SJSA1 (cell line): Measurements from ENCODE around the gene HIP1. TPM values are rescaled to one million over a fixed set of nuclear protein-coding genes. Genes with fewer than 3 reads are reported as not detected.

ENCODE experiments used
- DNase-seq, 2 experiments: peaks; one replicate each; pipeline ENCODE4 v3.0.0-alpha.2; 2015 to 2020; ENCODE audit warnings: low spot score in 2 of 2, low read depth in 1 of 2
- H3K27ac ChIP-seq: fragments of 250-450 bp; sonication (Bioruptor Pico); 2 replicates; pipeline ENCODE4 v1.5.1; 2020; ENCODE audit warnings: mild to moderate bottlenecking, moderate library complexity
- H3K27me3 ChIP-seq: fragments of 250-450 bp; sonication (Bioruptor Pico); replicated peaks from 2 replicates; pipeline ENCODE4 v1.5.1; 2020; ENCODE audit warnings: mild to moderate bottlenecking, moderate library complexity
- H3K36me3 ChIP-seq: fragments of 250-450 bp; sonication (Bioruptor Pico); 2 replicates; pipeline ENCODE4 v1.5.1; 2020; ENCODE audit warnings: mild to moderate bottlenecking
- H3K4me1 ChIP-seq: fragments of 250-450 bp; sonication (Bioruptor Pico); replicated peaks from 2 replicates; pipeline ENCODE4 v1.6.1; 2021; ENCODE audit warnings: mild to moderate bottlenecking
- H3K4me3 ChIP-seq: fragments of 250-450 bp; sonication (Bioruptor Pico); 2 replicates; pipeline ENCODE4 v1.5.1; 2020; ENCODE audit warnings: mild to moderate bottlenecking
- H3K9me3 ChIP-seq: fragments of 250-450 bp; sonication (Bioruptor Pico); replicated peaks from 2 replicates; pipeline ENCODE4 v1.5.1; 2020; ENCODE audit warnings: mild to moderate bottlenecking
- total RNA-seq: library from RNA; depleted of rRNA; stranded (reverse); fragments of >200 nt; shearing (Covaris generic); gene quantifications from 2 replicates; pipeline ENCODE4 v1.2.3, GENCODE V29; 2014

The HIP1 gene
- total RNA-seq, 1 experiment from 2014 or later, result 24.7 TPM

DNA sequence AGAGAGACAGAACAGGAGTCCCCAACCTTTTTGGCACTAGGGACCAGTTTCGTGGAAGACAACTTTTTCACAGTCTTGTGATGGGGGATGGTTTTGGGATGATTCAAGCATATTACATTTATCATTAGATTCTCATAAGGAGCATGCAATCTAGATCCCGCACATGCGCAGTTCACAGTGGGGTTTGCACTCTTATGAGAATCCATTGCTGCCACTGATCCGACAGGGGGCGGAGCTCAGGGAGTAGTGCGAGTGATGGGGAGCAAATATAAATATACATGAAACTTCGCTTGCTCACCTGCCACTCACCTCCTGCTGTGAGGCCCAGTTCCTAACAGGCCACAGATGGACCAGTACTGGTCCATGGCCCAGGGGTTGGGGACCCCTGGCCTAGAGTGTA lies 19.1 kb upstream of the HIP1 start:
- no peaks in the 10 kb centered on the region for H3K27me3 ChIP-seq
- no peaks in the 10 kb centered on the region for H3K36me3 ChIP-seq
- H3K4me3 ChIP-seq, result no peak overlapping the region
- peaks cover 13% of the 10 kb centered on the region for H3K4me1 ChIP-seq
- no peak overlapping the region for H3K27ac ChIP-seq
- DNase-seq, result no peak
- 0 out of 2 replicates have a peak, but pooled peaks cover 3% of the 10 kb centered on the region for H3K9me3 ChIP-seq

DNA sequence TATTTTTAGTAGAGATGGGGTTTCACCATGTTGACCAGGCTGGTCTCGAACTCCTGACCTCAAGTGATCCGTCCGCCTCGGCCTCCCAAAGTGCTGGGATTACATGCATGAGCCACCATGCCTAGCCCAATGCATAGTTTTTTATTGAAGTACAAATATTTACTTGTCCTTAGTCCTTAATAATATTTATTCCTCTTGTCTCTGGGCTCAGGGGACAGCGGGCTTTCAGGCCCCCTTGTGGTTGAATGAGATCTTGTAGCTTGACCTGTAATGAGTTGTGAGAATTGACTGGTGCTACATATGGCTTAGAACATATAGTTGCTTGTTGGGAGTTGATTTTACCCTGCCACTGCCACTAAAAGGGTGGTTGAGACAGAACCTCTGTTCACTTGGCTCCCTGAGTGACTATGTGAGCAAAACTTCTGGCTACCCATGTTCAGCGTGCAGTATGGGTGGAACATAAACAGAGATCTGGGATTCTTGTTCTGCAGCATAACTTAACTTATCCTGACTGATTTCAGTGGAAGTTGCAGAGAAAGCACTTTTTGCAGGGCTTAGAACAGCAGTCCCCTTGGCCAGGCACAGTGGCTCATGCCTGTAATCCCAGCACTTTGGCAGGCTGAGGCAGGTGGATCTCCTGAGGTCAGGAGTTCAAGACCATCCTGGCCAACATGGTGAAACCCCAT lies 18.4 kb upstream of the HIP1 start:
- Histone ChIP-seq H3K4me1 (peaks cover 17% of the 10 kb centered on the region), H3K27ac (no peak overlapping the region)

DNA sequence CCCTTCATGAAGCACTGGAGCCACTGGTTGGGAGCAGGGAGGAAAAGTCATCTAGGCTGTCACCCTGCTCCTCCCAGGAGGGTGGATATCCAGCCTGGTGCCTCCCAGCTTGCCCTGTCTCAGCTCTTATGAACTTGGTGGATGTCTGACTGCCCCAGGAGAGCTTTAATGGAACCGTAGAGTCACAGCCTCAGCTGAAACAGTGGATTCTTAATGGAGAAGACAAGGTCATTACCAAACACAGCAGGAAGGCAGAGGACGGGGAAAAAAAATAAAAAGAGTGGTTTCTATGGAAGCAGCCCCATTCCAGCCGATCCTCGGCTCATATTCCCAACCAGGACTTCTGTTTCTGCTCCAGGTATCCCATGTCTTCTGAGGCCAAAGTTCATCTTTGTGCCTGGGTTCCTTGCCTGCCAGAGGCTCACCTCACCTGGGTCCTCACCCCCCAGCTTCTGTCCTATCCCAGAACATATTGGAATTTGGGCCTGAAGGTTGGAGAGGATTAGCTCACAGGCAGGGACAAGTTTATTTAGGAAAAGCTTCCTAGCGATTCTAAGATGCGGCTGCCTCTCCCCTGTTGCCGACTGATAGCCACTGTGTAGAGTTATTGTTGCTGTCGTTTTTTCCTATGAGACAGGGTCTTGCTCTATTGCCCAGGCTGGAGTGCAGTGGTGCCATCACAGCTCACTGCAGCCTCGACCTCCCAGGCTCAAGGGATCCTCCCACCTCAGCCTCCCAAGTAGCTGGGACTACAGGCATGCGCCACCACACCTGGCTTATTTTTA lies 17.7 kb upstream of the HIP1 start:
- no peak overlapping the region for H3K27ac ChIP-seq
- H3K27me3 ChIP-seq, result no peaks in the 10 kb centered on the region
- H3K4me3 ChIP-seq, result no peak overlapping the region
- 0 out of 2 replicates have a peak, but pooled peaks cover 3% of the 10 kb centered on the region for H3K9me3 ChIP-seq
- H3K36me3 ChIP-seq, result no peaks in the 10 kb centered on the region
- H3K4me1 ChIP-seq, result peaks cover 17% of the 10 kb centered on the region
- DNase-seq, result no peak

More for the DNA sequence above, 18.4 kb upstream of the HIP1 start:
- H3K4me3 ChIP-seq, result no peak overlapping the region
- H3K9me3 ChIP-seq, result 0 out of 2 replicates have a peak, but pooled peaks cover 3% of the 10 kb centered on the region
- peak; percentile 54 to 60 for DNase-seq
- no peaks in the 10 kb centered on the region for H3K27me3 ChIP-seq
- H3K36me3 ChIP-seq, result no peaks in the 10 kb centered on the region

DNA sequence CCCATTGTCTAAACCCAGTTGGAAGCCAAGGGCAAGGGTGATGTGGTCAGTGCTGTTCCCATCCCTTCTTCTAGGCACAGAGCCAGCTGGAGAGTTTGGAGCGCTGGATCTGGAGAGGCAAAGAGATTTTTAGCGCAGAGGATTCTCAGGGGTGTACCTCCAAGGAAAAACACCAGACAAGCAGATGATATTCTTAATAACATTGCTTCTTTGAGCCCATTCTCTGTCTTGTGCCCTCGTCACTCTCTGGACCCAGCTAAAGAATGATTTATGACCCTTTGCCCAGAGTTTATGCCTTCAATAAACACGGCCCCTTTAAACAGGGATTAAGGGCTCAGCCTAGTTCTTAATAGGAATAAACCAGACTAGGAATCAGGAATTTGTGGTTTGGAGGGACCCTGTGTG lies 4.7 kb upstream of the HIP1 start:
- peak in 1 of 2 experiments; percentile 35 for DNase-seq
- H3K27me3 ChIP-seq, result no peaks in the 10 kb centered on the region
- no peak overlapping the region for H3K27ac ChIP-seq
- H3K4me1 ChIP-seq, result peaks cover 9% of the 10 kb centered on the region
- H3K9me3 ChIP-seq, result 0 out of 2 replicates have a peak, but pooled peaks cover 3% of the 10 kb centered on the region
- no peaks in the 10 kb centered on the region for H3K36me3 ChIP-seq
- no peak overlapping the region for H3K4me3 ChIP-seq

DNA sequence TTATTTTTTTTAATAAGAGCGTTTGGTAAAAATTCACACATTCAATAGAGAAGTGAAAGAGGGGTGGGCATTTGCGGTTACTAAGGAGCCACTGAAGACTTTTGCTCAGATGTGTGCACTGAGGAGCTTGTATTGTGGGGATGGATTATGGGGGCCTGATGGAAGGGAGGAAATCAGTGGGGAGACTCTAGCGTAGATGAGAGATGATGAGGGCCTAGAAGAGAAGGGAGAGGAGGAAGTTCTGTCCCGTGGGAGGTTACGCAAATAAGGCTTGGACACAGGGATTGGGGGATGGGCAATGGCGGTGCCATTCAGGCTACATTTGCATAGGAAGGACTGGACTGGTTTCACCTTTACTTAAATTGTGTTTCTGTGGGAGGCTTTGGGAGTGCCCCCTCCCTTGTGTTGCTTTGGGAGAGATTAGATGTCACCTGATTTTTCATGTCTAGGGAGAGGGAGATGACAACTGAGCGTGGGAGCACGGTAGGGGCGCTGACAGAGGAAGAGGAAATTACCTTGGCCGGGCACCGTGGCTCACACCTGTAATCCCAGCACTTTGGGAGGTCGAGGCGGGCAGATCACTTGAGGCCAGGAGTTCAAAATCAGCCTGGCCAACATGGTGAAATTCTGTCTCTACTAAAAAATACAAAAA lies 2.2 kb upstream of the HIP1 start:
- no peak for DNase-seq
- H3K27me3 ChIP-seq, result no peaks in the 10 kb centered on the region
- H3K9me3 ChIP-seq, result 0 out of 2 replicates have a peak, but pooled peaks cover 3% of the 10 kb centered on the region

DNA sequence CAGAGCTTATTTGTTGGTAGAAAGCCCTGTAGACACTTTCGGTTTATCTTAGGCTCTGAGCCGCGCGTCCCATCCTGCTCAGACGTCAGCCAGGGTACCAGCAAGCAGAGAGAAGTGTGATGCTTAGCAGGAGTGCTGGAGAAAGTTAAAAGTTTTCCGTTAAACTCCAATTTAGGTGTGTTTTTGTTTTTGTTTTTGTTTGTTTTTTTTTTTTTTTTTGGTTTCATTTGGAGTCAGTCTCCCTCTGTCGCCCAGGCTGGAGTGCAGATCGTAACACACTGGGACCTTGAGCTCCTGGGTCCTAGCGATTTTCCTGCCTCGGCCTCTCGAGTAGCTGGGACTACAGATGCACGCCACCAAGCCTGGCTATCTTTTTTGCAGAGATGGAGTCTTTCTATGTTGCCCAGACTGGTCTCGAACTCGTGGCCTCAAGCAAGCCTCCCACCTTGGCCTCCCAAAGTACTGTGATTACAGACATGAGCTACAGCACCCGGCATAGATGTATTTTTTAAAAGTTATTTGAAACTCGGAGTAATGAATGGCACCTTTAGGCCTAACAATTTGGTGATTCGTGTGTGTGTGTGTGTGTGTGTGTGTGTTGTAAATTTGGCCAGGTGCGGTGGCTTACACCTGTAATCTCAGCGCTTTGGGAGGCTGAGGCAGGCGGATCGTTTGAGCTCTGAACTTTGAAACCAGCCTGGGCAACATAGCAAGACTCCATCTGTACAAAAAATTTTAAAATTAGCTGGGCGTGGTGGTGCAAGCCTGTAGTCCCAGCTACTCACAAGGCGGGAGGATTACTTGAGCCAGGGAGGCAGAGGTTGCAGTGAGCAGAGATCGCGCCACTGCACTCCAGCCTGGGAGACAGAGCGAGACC lies 1.3 kb upstream of the HIP1 start:
- peak overlapping the region; percentile 63 for H3K27ac ChIP-seq
- no peak for DNase-seq

More for the DNA sequence above, 2.2 kb upstream of the HIP1 start:
- Histone ChIP-seq H3K27ac (no peak overlapping the region), H3K4me3 (no peak overlapping the region), H3K36me3 (no peaks in the 10 kb centered on the region), H3K4me1 (peaks cover 21% of the 10 kb centered on the region)

DNA sequence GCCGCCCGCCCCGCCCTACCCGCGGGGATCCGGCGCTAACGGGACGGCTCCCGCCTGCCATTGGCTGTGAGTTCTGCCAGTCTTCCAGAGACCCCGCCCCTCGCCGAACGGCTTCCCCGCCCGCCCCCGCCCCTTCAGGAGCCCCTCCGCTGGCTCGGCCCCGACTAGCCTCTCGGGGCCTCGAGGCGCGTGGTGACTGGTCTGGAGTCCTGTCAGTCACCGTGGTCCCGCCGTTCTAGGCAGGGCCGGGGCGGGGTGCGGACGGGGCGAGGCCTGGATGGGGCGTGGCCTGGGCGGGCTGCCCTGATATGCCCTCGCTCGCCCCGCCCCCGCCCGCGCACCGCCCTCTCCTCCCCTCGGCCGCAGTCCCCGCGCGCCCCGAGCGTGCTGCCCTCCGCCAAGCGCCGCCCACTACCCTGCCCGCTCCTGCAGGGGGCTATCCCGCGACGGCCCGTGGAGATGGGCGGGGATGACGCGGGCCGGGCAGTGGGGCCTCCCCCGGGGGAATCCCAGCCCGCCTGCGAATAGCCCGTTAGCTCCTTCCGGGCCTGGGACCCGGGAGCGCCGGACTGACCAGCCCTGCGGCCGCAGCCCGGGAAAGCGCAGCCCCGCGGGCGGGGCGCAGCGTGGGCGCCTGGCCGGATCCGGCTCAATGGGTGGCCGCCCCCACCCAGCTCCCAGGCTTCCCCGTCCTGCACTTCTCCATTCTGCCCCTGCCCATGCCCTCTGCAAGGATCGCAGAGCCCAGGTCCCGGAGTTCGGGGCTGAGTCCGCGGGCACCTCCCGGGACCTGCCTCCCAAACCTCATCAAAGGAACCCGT lies 444 bp upstream of the HIP1 start:
- no peaks in the 10 kb centered on the region for H3K27me3 ChIP-seq
- H3K4me1 ChIP-seq, result peaks cover 32% of the 10 kb centered on the region
- H3K36me3 ChIP-seq, result no peaks in the 10 kb centered on the region
- H3K27ac ChIP-seq, result peak overlapping the region; percentile 63
- 0 out of 2 replicates have a peak, but pooled peaks cover 3% of the 10 kb centered on the region for H3K9me3 ChIP-seq
- DNase-seq, result peak; percentile 96 to 100
- H3K4me3 ChIP-seq, result peak overlapping the region; percentile 94

More for the DNA sequence above, 1.3 kb upstream of the HIP1 start:
- Histone ChIP-seq H3K4me3 (peak overlapping the region; percentile 94), H3K4me1 (peaks cover 24% of the 10 kb centered on the region), H3K9me3 (0 out of 2 replicates have a peak, but pooled peaks cover 3% of the 10 kb centered on the region), H3K27me3 (no peaks in the 10 kb centered on the region), H3K36me3 (no peaks in the 10 kb centered on the region)

DNA sequence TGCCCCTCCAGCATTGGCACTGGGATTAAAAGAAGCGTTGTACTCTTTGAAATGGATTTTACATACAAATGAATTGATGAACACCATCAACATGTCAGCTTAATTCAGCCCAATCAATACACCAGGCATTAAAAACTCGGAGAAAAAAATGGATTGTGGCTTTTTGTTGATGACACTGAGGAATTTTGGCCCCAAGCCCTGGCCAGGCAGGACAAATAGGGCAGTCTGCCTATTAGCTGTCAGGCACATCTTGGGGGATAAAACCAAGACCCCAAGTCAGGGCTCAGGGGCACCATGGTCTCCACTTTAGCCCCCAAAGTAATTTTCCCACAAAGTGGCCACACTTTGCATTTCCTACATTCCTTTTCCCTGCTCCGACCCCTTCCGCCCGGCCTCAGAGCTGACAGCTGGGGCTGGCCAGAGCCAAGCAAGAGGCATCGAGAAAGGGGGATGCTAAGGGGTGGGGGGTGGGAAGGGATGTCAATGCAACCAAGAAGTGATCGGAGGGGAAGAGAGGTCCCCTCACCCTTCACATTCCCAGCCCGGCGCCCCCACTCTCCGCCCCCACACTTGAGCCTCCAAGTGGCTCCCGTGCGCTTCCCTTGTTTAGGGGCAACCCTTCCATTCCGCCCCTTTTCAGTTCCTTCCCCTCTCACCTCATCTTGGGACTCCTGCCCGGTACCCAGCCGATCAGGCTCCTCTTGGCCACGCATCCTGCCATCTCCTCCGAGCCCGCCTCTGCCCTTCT lies 711 bp downstream of the HIP1 start:
- Histone ChIP-seq H3K4me3 (peak overlapping the region; percentile 94), H3K36me3 (no peaks in the 10 kb centered on the region), H3K27me3 (no peaks in the 10 kb centered on the region), H3K4me1 (peaks cover 36% of the 10 kb centered on the region), H3K9me3 (0 out of 2 replicates have a peak, but pooled peaks cover 3% of the 10 kb centered on the region), H3K27ac (peak overlapping the region; percentile 50)
- peak; percentile 42 to 45 for DNase-seq

DNA sequence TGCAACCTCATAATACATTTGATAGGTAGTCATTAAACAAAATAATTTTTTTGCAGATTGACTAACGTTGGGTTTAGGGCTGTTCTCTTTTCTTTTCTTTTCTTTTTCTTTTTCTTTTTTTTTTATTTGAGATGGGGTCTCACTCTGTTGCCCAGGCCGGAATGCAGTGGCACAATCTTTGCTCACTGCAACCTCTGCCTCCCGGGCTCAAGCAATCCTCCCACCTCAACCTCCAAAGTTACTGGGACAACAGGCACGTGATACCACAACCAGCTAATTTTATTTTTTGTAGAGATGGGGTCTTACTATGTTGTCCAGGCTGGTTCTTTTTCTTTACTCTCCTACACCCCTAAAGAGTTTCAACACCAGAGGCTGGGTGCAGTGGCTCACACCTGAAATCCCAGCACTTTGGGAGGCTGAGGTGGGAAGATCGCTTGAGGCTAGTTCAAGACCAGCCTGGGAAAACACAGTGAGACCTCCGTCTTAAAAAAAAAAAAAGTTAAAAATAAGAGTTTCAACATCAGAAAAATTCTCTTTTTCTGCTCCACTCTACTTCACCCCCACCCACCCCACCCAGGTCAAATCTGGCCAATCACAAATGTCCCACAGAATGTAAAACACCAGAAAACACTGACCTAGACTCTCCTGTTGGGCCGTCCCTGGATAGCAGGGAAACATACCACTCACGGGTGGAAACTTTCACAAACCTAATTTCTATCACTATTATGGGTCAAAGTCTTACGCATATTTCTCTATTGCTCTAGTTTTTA lies 3.0 kb downstream of the HIP1 start:
- Histone ChIP-seq H3K27ac (no peak overlapping the region), H3K4me1 (peaks cover 52% of the 10 kb centered on the region), H3K36me3 (no peaks in the 10 kb centered on the region), H3K9me3 (0 out of 2 replicates have a peak, but pooled peaks cover 3% of the 10 kb centered on the region), H3K27me3 (no peaks in the 10 kb centered on the region), H3K4me3 (no peak overlapping the region)
- no peak for DNase-seq

DNA sequence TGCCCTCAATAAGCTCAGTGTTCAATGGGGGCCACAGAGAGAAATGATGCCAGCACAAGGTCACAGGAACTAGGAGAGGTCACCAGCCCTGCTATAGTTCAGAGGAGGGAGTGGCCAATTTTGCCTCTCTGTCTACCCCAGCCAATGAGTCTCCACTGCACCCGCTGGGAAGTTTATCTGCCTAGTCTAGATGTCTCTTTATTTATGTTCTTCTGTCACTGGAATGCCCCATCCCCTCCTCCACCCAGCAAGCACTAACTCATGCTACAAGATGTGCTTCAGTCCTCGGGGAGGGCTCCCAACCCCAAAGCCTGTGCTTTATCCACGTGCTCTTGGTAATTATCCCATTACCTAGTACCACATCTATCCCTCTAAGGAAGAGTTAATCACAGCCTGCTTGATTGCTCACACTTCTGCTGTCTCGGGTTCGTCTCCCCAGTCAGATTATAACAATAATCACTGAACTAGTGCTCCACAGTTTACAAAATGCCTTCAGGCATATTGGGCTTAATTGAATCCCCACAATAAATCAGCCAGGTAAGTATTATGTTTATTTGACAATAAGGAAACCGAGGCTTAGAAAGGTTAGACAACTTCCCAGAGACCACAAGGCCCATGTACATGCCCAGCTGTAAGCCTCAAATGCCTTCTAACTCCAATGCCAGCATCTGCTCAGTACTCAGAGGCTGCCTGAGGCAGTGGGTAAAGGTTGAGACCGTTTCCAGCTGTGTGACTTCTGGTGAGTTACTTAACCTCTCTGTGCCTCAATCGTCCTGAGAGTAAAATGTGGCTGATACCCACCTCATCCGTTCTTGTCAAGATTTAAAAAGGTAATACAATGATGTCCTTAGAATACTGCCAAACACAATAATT lies 3.9 kb downstream of the HIP1 start:
- peaks cover 50% of the 10 kb centered on the region for H3K4me1 ChIP-seq
- no peaks in the 10 kb centered on the region for H3K36me3 ChIP-seq
- H3K27ac ChIP-seq, result peak overlapping the region; percentile 42
- peak; percentile 81 to 85 for DNase-seq
- 0 out of 2 replicates have a peak, but pooled peaks cover 3% of the 10 kb centered on the region for H3K9me3 ChIP-seq
- no peaks in the 10 kb centered on the region for H3K27me3 ChIP-seq
- H3K4me3 ChIP-seq, result no peak overlapping the region
